Fibroblast of pulmonary artery (primary cell): ENCODE results near the gene TAF1D.

Source experiments
- DNase-seq: peaks from one replicate; pipeline ENCODE4 v3.0.0-alpha.2; 2010; ENCODE audit warnings: low read depth
- H3K4me3 ChIP-seq: replicated peaks from 2 replicates; pipeline ENCODE4 v1.5.1; 2011; ENCODE audit warnings: low read depth, mild to moderate bottlenecking, control low read depth, low read length, moderate library complexity
- TF ChIP-seq, protein P1 (sequence below): IDR thresholded peaks from 2 replicates; pipeline ENCODE4 v1.5.1; 2011; ENCODE audit warnings: mild to moderate bottlenecking, control low read depth, low read length, inconsistent platforms; ENCODE audit errors: missing control alignments

TAF1D gene

DNA sequence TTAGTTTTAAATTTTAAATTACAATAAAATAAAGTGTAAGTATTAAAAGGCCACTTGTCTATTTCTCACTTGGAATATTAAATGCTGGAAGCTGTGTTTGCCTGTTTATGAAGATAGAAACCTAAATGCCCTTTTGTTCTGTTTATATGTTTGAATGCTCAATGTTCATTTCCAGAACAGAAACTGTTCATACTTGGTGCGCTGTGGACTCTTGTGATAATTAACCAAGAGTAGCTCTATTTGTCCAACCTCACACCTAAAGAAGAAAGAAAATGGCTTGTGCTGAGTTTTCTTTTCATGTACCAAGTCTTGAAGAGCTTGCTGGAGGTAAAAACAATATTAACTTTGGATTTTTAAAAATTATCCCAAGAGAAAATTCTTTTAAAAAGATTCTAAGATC is 5.8 kb upstream of the TAF1D start:
- TF ChIP-seq, protein P1, sequence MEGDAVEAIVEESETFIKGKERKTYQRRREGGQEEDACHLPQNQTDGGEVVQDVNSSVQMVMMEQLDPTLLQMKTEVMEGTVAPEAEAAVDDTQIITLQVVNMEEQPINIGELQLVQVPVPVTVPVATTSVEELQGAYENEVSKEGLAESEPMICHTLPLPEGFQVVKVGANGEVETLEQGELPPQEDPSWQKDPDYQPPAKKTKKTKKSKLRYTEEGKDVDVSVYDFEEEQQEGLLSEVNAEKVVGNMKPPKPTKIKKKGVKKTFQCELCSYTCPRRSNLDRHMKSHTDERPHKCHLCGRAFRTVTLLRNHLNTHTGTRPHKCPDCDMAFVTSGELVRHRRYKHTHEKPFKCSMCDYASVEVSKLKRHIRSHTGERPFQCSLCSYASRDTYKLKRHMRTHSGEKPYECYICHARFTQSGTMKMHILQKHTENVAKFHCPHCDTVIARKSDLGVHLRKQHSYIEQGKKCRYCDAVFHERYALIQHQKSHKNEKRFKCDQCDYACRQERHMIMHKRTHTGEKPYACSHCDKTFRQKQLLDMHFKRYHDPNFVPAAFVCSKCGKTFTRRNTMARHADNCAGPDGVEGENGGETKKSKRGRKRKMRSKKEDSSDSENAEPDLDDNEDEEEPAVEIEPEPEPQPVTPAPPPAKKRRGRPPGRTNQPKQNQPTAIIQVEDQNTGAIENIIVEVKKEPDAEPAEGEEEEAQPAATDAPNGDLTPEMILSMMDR: no peak
- no peak overlapping the region for H3K4me3 ChIP-seq

GRCh38 chr11:93746101-93746500 is 4.8 kb upstream of the TAF1D start:
- H3K4me3 ChIP-seq: no peak overlapping the region
- TF ChIP-seq, protein P1: no peak
- no peak for DNase-seq

More for the DNA sequence above, 5.8 kb upstream of the TAF1D start:
- no peak for DNase-seq

GRCh38 chr11:93745005-93745755 is 3.9 kb upstream of the TAF1D start:
- peak overlapping the region; percentile 16 for H3K4me3 ChIP-seq
- DNase-seq: peak; percentile 38

DNA sequence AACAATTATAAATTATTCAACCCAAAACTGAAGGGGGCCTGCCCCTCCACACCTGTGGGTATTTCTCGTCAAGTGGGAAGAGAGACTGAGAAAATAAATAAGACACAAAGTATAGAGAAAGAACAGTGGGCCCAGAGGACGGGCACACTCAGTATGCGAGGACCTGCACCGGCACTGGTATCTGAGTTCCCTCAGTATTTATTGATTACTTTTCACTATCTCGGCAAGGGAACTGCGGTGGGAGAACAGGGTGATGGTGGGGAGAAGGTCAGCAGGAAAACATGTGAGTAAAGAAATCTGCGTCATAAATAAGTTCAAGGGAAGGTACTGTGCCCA is 3.3 kb upstream of the TAF1D start:
- no peak for DNase-seq

DNA sequence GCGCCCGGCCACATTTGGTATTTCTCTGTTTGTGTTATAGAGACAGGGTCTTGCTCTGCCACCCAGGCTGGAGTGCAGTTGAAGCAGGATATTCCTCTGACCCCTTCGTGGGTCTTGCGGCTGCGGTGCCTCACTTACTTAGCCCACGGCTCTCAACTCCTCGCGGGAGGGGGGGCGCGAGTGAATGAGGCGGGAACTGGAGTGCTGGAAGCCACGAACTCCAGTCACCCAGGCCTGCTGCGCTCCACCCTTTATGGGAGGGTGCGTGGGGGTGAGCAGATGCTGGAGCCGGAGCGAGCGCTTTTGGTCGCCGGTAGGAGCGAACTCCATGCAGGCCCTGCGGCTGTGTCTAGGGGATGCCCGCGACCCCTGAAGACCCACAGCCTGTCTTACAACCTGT is 2.0 kb upstream of the TAF1D start:
- no peak for DNase-seq
- H3K4me3 ChIP-seq: no peak overlapping the region
- TF ChIP-seq, protein P1: no peak

More for the DNA sequence above, 3.3 kb upstream of the TAF1D start:
- TF ChIP-seq, protein P1: no peak
- H3K4me3 ChIP-seq: no peak overlapping the region

DNA sequence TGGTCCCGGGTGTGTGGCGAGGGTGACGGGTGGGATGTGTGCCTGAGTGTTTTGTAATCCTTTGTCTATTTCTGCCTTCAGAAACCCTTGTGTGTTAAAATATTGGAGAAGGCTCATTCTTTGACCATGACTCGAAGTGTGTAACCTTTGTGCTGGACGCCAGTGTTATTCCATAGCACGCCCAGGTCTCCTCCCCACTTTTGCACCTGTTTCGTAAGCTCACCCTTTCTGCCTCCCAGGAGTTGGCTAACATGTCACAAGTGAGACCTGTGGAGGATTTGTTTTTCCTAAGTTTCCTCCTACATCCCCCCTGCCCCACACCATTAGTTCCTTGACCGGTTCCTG is 559 bp upstream of the TAF1D start:
- TF ChIP-seq, protein P1: no peak
- peak overlapping the region; percentile 96 for H3K4me3 ChIP-seq
- DNase-seq: peak; percentile 71

DNA sequence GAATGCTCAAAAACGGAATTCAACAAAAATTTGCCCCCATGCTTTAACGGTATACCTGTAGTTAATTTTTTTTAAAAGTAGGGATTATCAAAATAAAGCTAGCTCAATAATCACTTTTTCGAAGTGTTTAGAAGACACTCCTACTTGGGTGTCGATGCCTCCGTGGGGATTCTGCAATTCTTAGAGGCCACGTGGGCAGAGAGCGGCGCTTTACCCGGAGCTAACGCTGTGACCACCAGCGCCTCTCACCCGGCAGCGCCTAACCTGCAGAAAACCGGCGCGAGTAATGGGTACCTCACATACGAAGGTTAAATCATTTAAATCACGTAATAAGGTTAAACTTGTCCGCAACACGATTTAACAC is 583 bp downstream of the TAF1D start:
- peak; percentile 71 for DNase-seq
- TF ChIP-seq, protein P1: no peak
- peak overlapping the region; percentile 96 for H3K4me3 ChIP-seq
